Upper lobe of left lung (tissue), 6 donors: ENCODE measurements around the gene MTHFD2. TPM values are rescaled to one million over a fixed set of nuclear protein-coding genes. Genes with fewer than 3 reads are reported as not detected.

Experiments
- ATAC-seq, 2 donors: fragments of 200-7000 bp; cut with Tn5 transposase; one replicate each; pipeline ENCODE4 v1.9.1; 2022; ENCODE audit warnings: mild to moderate bottlenecking in 2 of 2, moderate library complexity in 2 of 2; ENCODE audit not compliant: low FRiP score in 2 of 2
- DNase-seq, 2 donors: peaks; one replicate each; pipeline ENCODE4 v3.0.0-alpha.2; 2019 to 2020
- H3K27ac ChIP-seq, 4 donors: fragments of 200-600 bp; sonication (generic); one replicate each; pipeline ENCODE4 v1.5.1; 2016 to 2019
- H3K27me3 ChIP-seq, 4 donors: fragments of 200-600 bp; sonication (generic); one replicate each; pipeline ENCODE4 v1.5.1; 2017 to 2019
- H3K36me3 ChIP-seq, 4 donors: fragments of 200-600 bp; sonication (generic); one replicate each; pipeline ENCODE4 v1.5.1; 2016 to 2019
- H3K4me1 ChIP-seq, 4 donors: fragments of 200-600 bp; sonication (generic); one replicate each; pipeline ENCODE4 v1.5.1; 2018 to 2019
- H3K4me3 ChIP-seq, 4 donors: fragments of 200-600 bp; sonication (generic); one replicate each; pipeline ENCODE4 v1.5.1; 2017 to 2019; ENCODE audit warnings: mild to moderate bottlenecking in 2 of 4, moderate library complexity in 1 of 4
- H3K9me3 ChIP-seq, 4 donors: fragments of 200-600 bp; sonication (generic); one replicate each; pipeline ENCODE4 v1.5.1; 2018 to 2019
- EP300 ChIP-seq, 4 donors: sonication (generic); formaldehyde crosslinking; IDR thresholded peaks; one replicate each; pipeline ENCODE4 v1.5.1; 2017; ENCODE audit warnings: antibody characterized with exemption in 4 of 4, control low read depth in 2 of 4
- POLR2A ChIP-seq, 4 donors: fragments of 450-650 bp; IDR thresholded peaks; one replicate each; pipeline ENCODE4 v1.5.1; 2016 to 2017; ENCODE audit warnings: antibody characterized with exemption in 4 of 4, mild to moderate bottlenecking in 2 of 4
- POLR2AphosphoS5 ChIP-seq, 2 donors: sonication (generic); formaldehyde crosslinking; IDR thresholded peaks; one replicate each; pipeline ENCODE4 v1.5.1; 2017; ENCODE audit warnings: antibody characterized with exemption in 2 of 2
- WGBS, 2 donors: methylation state at CpG; one replicate each; pipeline ENCODE4 v1.1.5; 2017 to 2018; 5-methylcytosine and 5-hydroxymethylcytosine counted together
- total RNA-seq, 6 donors: library from RNA; depleted of rRNA in 4 of 6; stranded (reverse); fragments of >200 nt in 4 of 6; gene quantifications; one replicate each; pipeline versions ENCODE4 v1.1.0 to v1.2.1, GENCODE V29; 2016 to 2021
- TF ChIP-seq, protein P1 (sequence below), 6 experiments: fragments of 450-650 bp in 4 of 6; fragments of 200-600 bp in 2 of 6; sonication (generic) in 2 of 6; IDR thresholded peaks; one replicate each; pipeline ENCODE4 v1.5.1; 2016 to 2019; ENCODE audit warnings: antibody characterized with exemption in 6 of 6
- donor health status: DM: no; HTN: no; CAD: no; lungs with moderate emphysema.
- donor health status: DM: no; HTN: yes; CAD: no; lungs with severe emphysema.

MTHFD2 gene
- total RNA-seq, 6 donors from 2014 or later, result 8.4 to 68.1 (median 34.5) TPM

- no peaks in the 10 kb centered on the region for H3K27me3 ChIP-seq
- no peaks in the 10 kb centered on the region for H3K9me3 ChIP-seq
- no peak for DNase-seq
- H3K4me3 ChIP-seq, result no peak overlapping the region
- ATAC-seq, result no peak
- H3K4me1 ChIP-seq, result no peaks in the 10 kb centered on the region
- 88 to 98% methylated on average over 4 of the region's 4 CpGs for WGBS, 2 donors
- no peak overlapping the region for H3K27ac ChIP-seq
- peaks cover 0 to 5% (median 0%) of the 10 kb centered on the region in 4 donors for H3K36me3 ChIP-seq
- no peak for TF ChIP-seq POLR2A (IDR thresholded peaks at IDR 0.05)
- TF ChIP-seq EP300 (IDR thresholded peaks at IDR 0.05), result no peak
- TF ChIP-seq, protein P1, sequence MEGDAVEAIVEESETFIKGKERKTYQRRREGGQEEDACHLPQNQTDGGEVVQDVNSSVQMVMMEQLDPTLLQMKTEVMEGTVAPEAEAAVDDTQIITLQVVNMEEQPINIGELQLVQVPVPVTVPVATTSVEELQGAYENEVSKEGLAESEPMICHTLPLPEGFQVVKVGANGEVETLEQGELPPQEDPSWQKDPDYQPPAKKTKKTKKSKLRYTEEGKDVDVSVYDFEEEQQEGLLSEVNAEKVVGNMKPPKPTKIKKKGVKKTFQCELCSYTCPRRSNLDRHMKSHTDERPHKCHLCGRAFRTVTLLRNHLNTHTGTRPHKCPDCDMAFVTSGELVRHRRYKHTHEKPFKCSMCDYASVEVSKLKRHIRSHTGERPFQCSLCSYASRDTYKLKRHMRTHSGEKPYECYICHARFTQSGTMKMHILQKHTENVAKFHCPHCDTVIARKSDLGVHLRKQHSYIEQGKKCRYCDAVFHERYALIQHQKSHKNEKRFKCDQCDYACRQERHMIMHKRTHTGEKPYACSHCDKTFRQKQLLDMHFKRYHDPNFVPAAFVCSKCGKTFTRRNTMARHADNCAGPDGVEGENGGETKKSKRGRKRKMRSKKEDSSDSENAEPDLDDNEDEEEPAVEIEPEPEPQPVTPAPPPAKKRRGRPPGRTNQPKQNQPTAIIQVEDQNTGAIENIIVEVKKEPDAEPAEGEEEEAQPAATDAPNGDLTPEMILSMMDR (IDR thresholded peaks at IDR 0.05), result no peak
- no peak for TF ChIP-seq POLR2AphosphoS5 (IDR thresholded peaks at IDR 0.05)
These were observed 61.3 kb downstream of the MTHFD2 start for GRCh38 chr2:74259733-74260132.

DNA sequence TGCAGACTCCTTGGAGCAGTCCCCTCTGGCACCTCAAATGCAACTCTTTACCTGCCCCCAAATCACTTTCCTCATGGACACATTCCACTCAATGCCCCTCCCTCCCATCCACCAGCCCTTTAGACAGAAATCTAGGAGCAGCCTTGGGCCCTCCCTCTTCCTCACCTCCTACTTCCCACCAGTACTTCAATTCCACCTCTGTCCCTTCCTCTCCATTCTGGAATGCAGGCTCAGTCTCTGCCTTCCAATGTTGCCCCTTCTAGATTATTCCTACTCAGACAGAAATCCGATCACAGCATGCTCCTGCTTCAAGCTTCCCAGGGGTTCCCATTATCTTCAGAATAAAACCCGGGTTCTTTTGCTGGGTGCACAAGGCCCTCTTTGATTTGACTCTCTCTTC lies 62.1 kb downstream of the MTHFD2 start:
- H3K4me1 ChIP-seq, result no peaks in the 10 kb centered on the region
- DNase-seq (no peak), ATAC-seq (no peak)
- H3K4me3 ChIP-seq, result no peak overlapping the region
- no peak overlapping the region for H3K27ac ChIP-seq
- H3K9me3 ChIP-seq, result no peaks in the 10 kb centered on the region
- TF ChIP-seq POLR2A (IDR thresholded peaks at IDR 0.05), result no peak
- TF ChIP-seq, protein P1 (IDR thresholded peaks at IDR 0.05), result no peak
- TF ChIP-seq POLR2AphosphoS5 (IDR thresholded peaks at IDR 0.05), result no peak
- no peak for TF ChIP-seq EP300 (IDR thresholded peaks at IDR 0.05)
- WGBS, 2 donors, result 66 to 75% methylated on average over 2 of the region's 2 CpGs
- peaks cover 0 to 8% (median 0%) of the 10 kb centered on the region in 4 donors for H3K36me3 ChIP-seq
- H3K27me3 ChIP-seq, result no peaks in the 10 kb centered on the region

DNA sequence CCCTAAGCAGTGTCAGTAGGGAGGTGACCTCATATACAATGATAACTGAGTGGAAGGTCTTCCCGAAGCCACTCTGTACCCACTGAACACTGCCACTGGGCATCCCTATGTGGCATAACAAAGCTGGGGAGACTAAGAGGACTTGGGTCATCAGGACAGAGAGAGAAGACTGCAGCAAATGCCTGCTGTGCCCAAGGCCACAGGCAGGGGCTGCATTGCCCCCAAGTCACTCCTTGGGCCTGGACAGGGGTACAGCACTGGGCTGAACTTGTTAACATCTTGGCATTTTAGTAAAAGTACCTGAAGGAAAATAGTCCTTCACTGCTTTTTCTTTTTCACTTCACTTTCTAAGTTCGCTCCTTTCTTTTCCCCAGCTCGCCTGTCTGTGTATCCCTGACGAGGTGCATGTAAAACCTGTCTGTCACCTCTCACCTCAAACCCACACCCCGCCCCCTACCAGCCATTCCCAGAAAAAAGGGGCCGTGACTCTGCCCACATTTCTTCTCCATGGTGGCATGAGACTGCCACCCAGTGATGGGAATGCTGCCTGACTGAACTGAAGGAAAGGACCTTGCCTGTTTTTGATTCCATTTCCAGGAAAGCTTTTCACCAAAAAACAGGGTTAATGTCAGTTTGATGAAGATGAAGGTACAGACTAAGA lies 62.9 kb downstream of the MTHFD2 start:
- H3K4me1 ChIP-seq, result no peaks in the 10 kb centered on the region
- ATAC-seq (no peak), DNase-seq (no peak)
- H3K4me3 ChIP-seq, result no peak overlapping the region
- H3K27me3 ChIP-seq, result no peaks in the 10 kb centered on the region
- TF ChIP-seq, protein P1 (IDR thresholded peaks at IDR 0.05), result no peak
- TF ChIP-seq POLR2A (IDR thresholded peaks at IDR 0.05) (no peak), POLR2AphosphoS5 (IDR thresholded peaks at IDR 0.05) (no peak), EP300 (IDR thresholded peaks at IDR 0.05) (no peak)
- WGBS, 2 donors, result 66 to 67% methylated on average over 6 of the region's 6 CpGs
- H3K27ac ChIP-seq, result no peak overlapping the region
- H3K36me3 ChIP-seq, result peaks cover 0 to 8% (median 0%) of the 10 kb centered on the region in 4 donors
- no peaks in the 10 kb centered on the region for H3K9me3 ChIP-seq

GRCh38 chr2:74262681-74263080 lies 64.3 kb downstream of the MTHFD2 start:
- Histone ChIP-seq H3K36me3 (peaks cover 0 to 8% (median 0%) of the 10 kb centered on the region in 4 donors), H3K27me3 (no peaks in the 10 kb centered on the region), H3K27ac (no peak overlapping the region), H3K9me3 (no peaks in the 10 kb centered on the region), H3K4me3 (no peak overlapping the region), H3K4me1 (peaks cover 0 to 4% (median 0%) of the 10 kb centered on the region in 4 donors)
- ATAC-seq (no peak), DNase-seq (no peak)
- WGBS, 2 donors, result 91 to 94% methylated on average over 6 of the region's 6 CpGs
- no peak for TF ChIP-seq POLR2A (IDR thresholded peaks at IDR 0.05)
- no peak for TF ChIP-seq POLR2AphosphoS5 (IDR thresholded peaks at IDR 0.05)
- no peak for TF ChIP-seq EP300 (IDR thresholded peaks at IDR 0.05)
- TF ChIP-seq, protein P1 (IDR thresholded peaks at IDR 0.05), result no peak

DNA sequence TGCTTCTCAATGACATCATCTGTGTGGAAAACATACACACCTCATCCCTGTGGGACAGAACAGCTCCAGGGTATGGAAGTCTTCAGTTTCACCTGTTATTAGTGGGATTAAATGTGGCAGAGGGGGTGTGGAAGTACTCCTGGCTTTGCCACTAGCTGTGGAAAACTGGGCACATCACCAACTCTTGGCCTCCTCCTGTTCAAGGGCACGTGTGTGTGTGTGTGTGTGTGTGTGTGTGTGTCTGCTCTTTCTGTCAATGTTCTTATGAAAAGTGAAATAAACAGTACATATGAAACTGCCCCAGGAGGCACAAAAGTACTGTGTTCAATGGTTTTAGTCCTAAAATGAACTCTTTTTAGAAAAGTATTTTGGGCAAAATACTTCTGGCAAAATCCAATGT lies 65.9 kb downstream of the MTHFD2 start:
- H3K4me1 ChIP-seq, result peaks cover 0 to 4% (median 0%) of the 10 kb centered on the region in 4 donors
- TF ChIP-seq POLR2A (IDR thresholded peaks at IDR 0.05) (no peak), POLR2AphosphoS5 (IDR thresholded peaks at IDR 0.05) (no peak), EP300 (IDR thresholded peaks at IDR 0.05) (no peak)
- TF ChIP-seq, protein P1 (IDR thresholded peaks at IDR 0.05), result no peak
- no peak overlapping the region for H3K4me3 ChIP-seq
- DNase-seq (no peak), ATAC-seq (no peak)
- H3K27ac ChIP-seq, result no peak overlapping the region
- H3K9me3 ChIP-seq, result no peaks in the 10 kb centered on the region
- H3K27me3 ChIP-seq, result no peaks in the 10 kb centered on the region
- WGBS, 2 donors, result 15 to 25% methylated on average over 1 of the region's 1 CpG
- peaks cover 0 to 4% (median 0%) of the 10 kb centered on the region in 4 donors for H3K36me3 ChIP-seq
